Measurements from ENCODE around the gene SIGLEC6.

SIGLEC6 gene

GRCh38 chr19:51477344-51477743 is 54.1 kb downstream of the SIGLEC6 start:
- no peak for DNase-seq

DNA sequence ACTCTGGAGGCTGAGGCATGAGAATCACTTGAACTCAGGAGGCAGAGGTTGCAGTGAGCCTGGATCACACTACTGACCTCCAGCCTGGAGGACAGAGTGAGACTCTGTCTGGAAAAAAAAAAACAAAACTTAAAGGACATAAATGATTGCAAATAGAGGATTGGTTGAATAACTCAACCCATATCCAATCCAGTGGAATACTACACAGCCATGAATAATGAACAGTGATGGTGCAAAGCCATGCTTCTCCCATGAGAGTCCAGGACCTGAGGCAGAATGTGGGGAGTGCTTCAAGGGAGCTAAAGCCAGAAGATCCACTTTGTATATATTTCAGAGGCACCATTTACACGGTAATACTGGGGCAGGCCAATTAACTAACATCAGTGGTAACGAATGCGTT is 55.3 kb downstream of the SIGLEC6 start:
- no peak for DNase-seq

DNA sequence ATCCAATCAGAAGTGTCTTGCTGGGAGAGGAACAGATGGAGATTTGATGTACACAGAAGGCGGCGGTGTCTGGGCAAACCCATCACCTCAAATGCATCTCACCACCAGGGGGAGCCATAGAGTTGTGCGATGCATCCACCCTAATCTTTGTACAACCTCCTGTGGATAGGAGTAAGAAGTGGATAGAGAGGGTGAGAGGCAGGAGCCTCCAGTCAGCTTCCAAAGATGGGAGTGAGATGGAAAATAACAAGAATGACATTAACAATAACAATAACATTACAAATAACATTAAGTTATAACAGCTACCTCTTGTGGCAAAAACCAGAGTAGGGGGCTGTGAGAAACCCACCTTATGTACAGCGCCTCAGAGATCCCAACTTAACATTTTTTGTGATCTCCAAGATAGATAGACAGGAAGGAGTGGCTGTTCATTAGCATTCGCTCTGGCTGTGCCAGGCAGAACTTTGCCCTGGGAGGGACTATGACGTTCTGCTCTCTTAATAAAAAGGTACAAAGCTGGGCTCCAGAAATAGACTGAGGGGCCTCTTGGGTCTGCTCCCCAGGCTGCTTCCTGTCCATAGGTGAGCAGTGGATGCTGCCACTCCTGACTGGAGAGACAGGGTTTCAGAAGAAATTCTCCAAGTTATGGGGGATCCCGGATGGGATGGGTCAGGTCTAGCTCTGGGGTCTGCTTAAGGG is 58.3 kb downstream of the SIGLEC6 start:
- peak in 45 of 58 donors; percentile 2 to 81 (median 35) for DNase-seq

DNA sequence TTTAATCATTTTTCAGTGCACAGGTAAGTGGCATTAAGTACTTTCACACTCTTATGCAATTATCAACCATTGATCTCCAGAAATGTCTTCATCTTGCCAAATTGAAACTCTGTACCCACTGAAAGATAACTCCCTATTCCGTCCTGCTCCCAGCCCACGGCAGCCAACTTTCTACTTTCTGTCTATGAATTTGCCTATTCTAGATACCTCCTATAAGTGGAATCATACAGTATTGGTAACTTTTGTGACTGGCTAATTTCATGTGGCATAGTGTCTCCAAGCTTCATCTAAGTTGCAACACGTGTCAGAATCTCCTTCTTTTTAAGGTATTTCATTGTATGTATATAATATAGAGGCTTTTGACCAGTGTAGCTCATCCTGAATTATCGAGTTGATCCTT is 58.9 kb downstream of the SIGLEC6 start:
- no peak for DNase-seq

DNA sequence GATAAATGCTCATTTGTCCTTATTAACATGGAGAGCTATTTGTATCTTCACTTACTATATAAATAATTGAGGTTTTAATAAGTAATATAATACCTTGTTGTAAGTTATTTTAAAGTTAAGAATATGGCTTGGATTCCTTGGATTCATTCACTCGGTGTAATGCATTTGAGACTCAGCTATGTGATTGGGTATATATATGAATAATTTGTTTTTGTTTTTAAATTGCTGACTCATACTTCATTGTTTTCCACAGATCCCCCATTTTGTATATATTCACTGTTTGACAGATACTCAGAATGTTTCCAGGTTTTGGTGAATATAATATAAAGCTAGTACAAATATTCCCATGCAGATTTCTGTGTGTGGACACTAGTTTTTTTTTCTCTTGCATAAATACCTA is 59.9 kb downstream of the SIGLEC6 start:
- no peak for DNase-seq

- DNase-seq, result no peak
Observed at GRCh38 chr19:51470966-51471365, 60.5 kb downstream of the SIGLEC6 start.

GRCh38 chr19:51469629-51470028 is 61.8 kb downstream of the SIGLEC6 start:
- DNase-seq, result no peak

DNA sequence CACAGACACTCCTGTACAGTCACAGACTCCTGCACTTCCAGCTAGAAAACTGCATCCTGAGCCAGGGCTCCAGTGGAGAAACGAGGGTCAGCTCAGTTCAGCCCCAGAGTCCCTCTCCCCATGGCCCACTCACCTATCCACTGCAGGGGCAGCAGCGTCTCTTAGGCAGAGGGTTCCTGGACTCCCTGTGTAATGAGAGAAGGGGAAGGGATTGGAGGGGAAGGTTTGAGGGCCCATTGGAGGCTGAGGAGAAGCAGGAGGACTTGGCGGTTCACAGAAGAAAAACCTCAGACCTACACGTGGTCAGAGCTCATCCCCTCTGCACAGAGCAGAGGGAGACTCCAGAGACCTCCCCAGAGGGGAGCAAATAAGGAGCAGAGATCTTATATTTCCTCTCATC is 62.3 kb downstream of the SIGLEC6 start:
- no peak for DNase-seq

GRCh38 chr19:51468545-51468920 is 62.9 kb downstream of the SIGLEC6 start:
- DNase-seq, result no peak

DNA sequence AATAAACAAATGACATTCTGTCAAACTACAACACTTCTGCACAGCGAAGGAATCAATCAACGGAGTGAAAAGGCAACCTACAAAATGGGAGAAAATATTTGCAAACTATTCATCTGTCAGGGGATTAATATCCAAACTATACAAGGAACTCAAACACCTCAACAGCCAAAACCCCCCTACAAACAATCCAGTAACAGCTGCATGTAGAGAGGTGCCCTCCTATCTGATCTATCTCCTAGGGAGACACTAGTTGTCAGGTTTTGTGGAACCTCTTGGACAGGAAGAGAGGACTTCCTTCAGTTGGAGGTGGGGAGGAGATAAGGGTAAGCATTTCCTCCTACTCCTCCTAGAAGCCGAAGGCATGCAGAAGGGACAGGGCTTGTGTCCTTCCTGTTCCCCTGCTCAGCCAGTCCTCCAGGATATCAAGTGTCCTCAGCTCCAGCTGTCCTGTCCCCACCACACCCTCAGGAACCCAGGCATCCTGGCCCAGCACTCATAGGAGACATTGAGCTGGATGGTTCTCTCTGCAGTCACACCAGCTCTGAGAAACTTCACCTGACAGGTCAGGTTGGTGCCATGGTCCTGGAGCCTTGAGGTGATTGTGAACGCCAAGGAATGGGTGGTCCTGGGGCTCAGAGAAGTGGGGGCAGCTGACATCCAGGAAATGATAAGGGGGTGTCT is 63.5 kb downstream of the SIGLEC6 start:
- no peak for DNase-seq

All from anterior cingulate cortex (tissue), 58 donors.